LNCAP (cell line): Measurements from ENCODE around the gene HOXA3.

ENCODE experiments used
- CTCF ChIP-seq: fragments of 450-650 bp; IDR thresholded peaks from 2 replicates; pipeline ENCODE4 v1.5.1; 2017; ENCODE audit warnings: mild to moderate bottlenecking

The HOXA3 gene

GRCh38 chr7:27097686-27098577, 54.5 kb downstream of the HOXA3 start:
- TF ChIP-seq CTCF = no peak

DNA sequence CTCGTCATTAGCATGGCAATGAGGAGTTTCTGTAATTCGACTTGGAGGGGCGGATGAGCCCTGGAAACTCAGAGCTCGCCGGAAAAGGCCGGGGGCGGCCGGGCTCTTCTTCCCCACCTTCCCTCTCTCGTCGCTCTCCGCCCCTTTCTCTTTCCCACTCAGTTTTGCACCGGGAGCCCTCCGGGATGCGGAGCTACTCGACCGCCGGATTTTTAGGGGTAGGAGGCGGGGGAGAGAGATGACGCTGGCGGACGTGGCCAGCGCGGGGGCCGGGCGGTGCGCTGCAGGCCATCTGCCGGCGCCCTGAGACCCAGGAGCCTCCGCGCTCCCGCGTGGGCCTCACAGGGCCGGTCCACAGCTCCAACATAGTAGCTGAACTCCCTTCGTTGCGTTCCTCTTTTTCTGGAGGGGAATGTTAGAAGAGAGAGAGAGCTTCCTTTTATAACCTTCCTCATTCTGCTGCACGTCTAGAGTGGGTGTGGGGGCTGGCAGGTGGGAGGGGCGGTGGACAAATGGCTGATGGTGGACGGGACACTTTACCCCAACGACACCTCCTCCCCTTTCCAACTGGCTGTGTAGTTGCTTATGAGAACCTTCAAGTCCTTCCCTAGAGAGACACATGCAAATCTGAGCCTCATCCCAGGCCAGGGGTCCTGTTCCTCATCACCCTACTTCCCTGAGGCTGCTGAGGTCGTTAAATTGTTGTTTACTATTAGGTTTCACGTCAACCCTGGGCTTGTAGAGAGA, 55.4 kb downstream of the HOXA3 start:
- no peak for TF ChIP-seq CTCF

GRCh38 chr7:27095897-27096767, 56.3 kb downstream of the HOXA3 start, which contains the start of gene HOXA1:
TSS of gene HOXA1 (minus strand) at chr7:27096000. CDS start at chr7:27095912, 88 bp downstream.
- no peak for TF ChIP-seq CTCF

GRCh38 chr7:27095050-27095896, 57.1 kb downstream of the HOXA3 start:
- no peak for TF ChIP-seq CTCF

DNA sequence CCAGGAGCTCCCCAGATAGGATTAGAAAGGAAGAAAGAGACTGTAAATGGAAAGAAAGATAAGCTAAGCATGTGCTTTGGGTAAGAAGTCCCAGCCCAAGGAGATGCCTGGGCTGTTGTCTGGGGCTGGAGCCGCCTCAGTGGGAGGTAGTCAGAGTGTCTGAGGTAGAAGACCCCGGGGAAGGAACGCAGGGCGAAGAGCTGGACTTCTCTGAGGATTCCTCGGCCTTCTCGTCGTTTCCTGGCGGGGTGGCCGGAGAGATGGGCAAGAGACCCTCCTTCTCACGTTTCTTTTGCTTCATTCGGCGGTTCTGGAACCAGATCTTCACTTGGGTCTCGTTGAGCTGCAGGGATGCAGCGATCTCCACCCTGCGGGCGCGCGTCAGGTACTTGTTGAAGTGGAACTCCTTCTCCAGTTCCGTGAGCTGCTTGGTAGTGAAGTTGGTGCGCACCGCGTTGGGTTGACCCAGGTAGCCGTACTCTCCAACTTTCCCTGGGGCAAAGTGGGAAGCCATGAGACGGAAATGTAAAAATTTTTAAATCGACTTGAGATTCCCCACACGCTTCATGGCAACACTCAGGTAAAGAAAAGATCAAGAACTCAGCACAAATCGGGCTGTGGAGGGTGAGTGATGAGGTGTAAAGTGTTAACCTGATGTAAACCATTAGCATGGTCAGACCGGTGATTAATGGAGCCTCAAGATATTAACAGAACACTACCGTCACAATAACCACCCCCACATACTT, 57.9 kb downstream of the HOXA3 start:
- no peak for TF ChIP-seq CTCF

GRCh38 chr7:27093184-27093895, 59.0 kb downstream of the HOXA3 start:
- TF ChIP-seq CTCF = no peak
